H1 (cell line): Measurements from ENCODE around the gene KRT72. TPM values are rescaled to one million over a fixed set of nuclear protein-coding genes. Genes with fewer than 3 reads are reported as not detected.

Experiments used
- CTCF ChIA-PET: fragments of 300-600 bp; sonication (Branson Sonifier 250); formaldehyde crosslinking; loops from one replicate; lab custom pipeline; 2021; ENCODE audit not compliant: partially characterized antibody; lab: Charles Lee
- POLR2A ChIA-PET: fragments of 300-600 bp; sonication (Branson Sonifier 250); formaldehyde crosslinking; loops from one replicate; lab custom pipeline; 2021; ENCODE audit warnings: inconsistent platforms; ENCODE audit not compliant: partially characterized antibody; lab: Charles Lee
- DNase-seq, 2 experiments: peaks; one replicate each; pipeline versions ENCODE4 v3.0.0 to v3.0.0-alpha.2; 2010 to 2022; ENCODE audit warnings: low spot score in 2 of 2, low read depth in 1 of 2, mixed read lengths in 1 of 2
- FAIRE-seq: peaks from 2 replicates; lab custom pipeline; 2011; peaks lifted over from hg19 to GRCh38; lab: Jason Lieb, UNC
- H2AFZ ChIP-seq: 2 replicates; pipeline ENCODE4 v1.8.1; 2012; ENCODE audit warnings: low read length, inconsistent platforms
- H2AK5ac ChIP-seq: 2 replicates; pipeline ENCODE4 v1.6.1; 2013; ENCODE audit warnings: low read depth, low read length
- H2BK120ac ChIP-seq: replicated peaks from 2 replicates; pipeline ENCODE3; 2013; ENCODE audit warnings: low read depth, low read length, inconsistent platforms
- H2BK12ac ChIP-seq: 2 replicates; pipeline ENCODE4 v1.6.1; 2013; ENCODE audit warnings: low read depth, low read length
- H2BK15ac ChIP-seq: 2 replicates; pipeline ENCODE4 v1.6.1; 2013; ENCODE audit warnings: low read length
- H2BK20ac ChIP-seq: 2 replicates; pipeline ENCODE4 v1.6.1; 2013; ENCODE audit warnings: low read length
- H2BK5ac ChIP-seq: 2 replicates; pipeline ENCODE4 v1.6.1; 2013; ENCODE audit warnings: low read depth, low read length
- H3K14ac ChIP-seq: 2 replicates; pipeline ENCODE4 v1.6.1; 2013; ENCODE audit warnings: inconsistent platforms; ENCODE audit not compliant: insufficient read length
- H3K18ac ChIP-seq: 2 replicates; pipeline ENCODE4 v1.6.1; 2013; ENCODE audit warnings: low read length; ENCODE audit errors: extremely low read depth
- H3K23ac ChIP-seq: 2 replicates; pipeline ENCODE4 v1.6.1; 2013; ENCODE audit warnings: inconsistent platforms; ENCODE audit not compliant: insufficient read length
- H3K23me2 ChIP-seq: 2 replicates; pipeline ENCODE4 v1.6.1; 2013; ENCODE audit warnings: low read depth, low read length
- H3K27ac ChIP-seq: 2 replicates; pipeline ENCODE4 v1.6.1; 2011; ENCODE audit warnings: low read depth, low read length, inconsistent platforms
- H3K27me3 ChIP-seq, 4 experiments: replicated peaks in 1 of 4; 1 replicate in 1 of 4; 2 replicates in 3 of 4; pipeline versions ENCODE4 v1.6.1 to v1.8.1; 2011 to 2013; ENCODE audit warnings: low read length in 3 of 4, mild to moderate bottlenecking in 3 of 4, inconsistent platforms in 2 of 4, mixed read lengths in 2 of 4, moderate library complexity in 1 of 4; ENCODE audit not compliant: control insufficient read depth in 3 of 4, insufficient read depth in 3 of 4; ENCODE audit errors: extremely low read depth in 1 of 4
- H3K36me3 ChIP-seq, 4 experiments: 2 replicates each; pipeline versions ENCODE4 v1.6.1 to v1.8.1; 2011 to 2013; ENCODE audit warnings: mild to moderate bottlenecking in 4 of 4, low read length in 3 of 4, moderate library complexity in 2 of 4, control low read depth in 1 of 4, inconsistent platforms in 1 of 4; ENCODE audit not compliant: insufficient read depth in 4 of 4, control insufficient read depth in 2 of 4
- H3K4ac ChIP-seq: replicated peaks from 2 replicates; pipeline ENCODE3; 2013; ENCODE audit warnings: low read length, low read depth, mixed read lengths, inconsistent platforms; ENCODE audit not compliant: insufficient read length
- H3K4me1 ChIP-seq, 4 experiments: replicated peaks in 1 of 4; 1 replicate in 1 of 4; 2 replicates in 3 of 4; pipeline versions ENCODE4 v1.6.1 to v1.8.1; 2011 to 2013; ENCODE audit warnings: low read length in 3 of 4, inconsistent platforms in 2 of 4, mixed read lengths in 1 of 4; ENCODE audit not compliant: insufficient read depth in 4 of 4, control insufficient read depth in 3 of 4
- H3K4me2 ChIP-seq, 2 experiments: 2 replicates each; pipeline versions ENCODE4 v1.6.1 to v1.8.1; 2011 to 2013; ENCODE audit warnings: low read depth in 2 of 2, low read length in 2 of 2, control low read depth in 1 of 2, inconsistent platforms in 1 of 2, mild to moderate bottlenecking in 1 of 2; ENCODE audit not compliant: insufficient read depth in 1 of 2
- H3K4me3 ChIP-seq, 4 experiments: fragments of 200-600, 300-600 bp in 1 of 4; sonication (generic), shearing (Covaris generic), sonication (Bioruptor Twin) in 1 of 4; 2 replicates each; pipeline versions ENCODE4 v1.5.1 to v1.8.1; 2011 to 2016; ENCODE audit warnings: low read length in 4 of 4, low read depth in 3 of 4, control low read depth in 2 of 4, inconsistent platforms in 2 of 4, mild to moderate bottlenecking in 2 of 4, mixed read lengths in 1 of 4, moderate library complexity in 1 of 4; ENCODE audit not compliant: insufficient read depth in 2 of 4; ENCODE audit errors: extremely low read depth in 1 of 4
- H3K56ac ChIP-seq: replicated peaks from 2 replicates; pipeline ENCODE3; 2013; ENCODE audit warnings: low read depth, mild to moderate bottlenecking, mixed read lengths, low read length, inconsistent platforms; ENCODE audit not compliant: insufficient read length
- H3K79me1 ChIP-seq: 2 replicates; pipeline ENCODE4 v1.6.1; 2013; ENCODE audit warnings: low read depth, low read length, control low read depth
- H3K79me2 ChIP-seq, 2 experiments: 2 replicates each; pipeline versions ENCODE4 v1.6.1 to v1.8.1; 2012 to 2013; ENCODE audit warnings: low read length in 2 of 2, mild to moderate bottlenecking in 2 of 2, inconsistent platforms in 1 of 2; ENCODE audit not compliant: insufficient read depth in 2 of 2, control insufficient read depth in 1 of 2
- H3K9ac ChIP-seq, 4 experiments: replicated peaks in 1 of 4; 1 replicate in 1 of 4; 2 replicates in 3 of 4; pipeline versions ENCODE4 v1.6.1 to v1.8.1; 2011 to 2013; ENCODE audit warnings: low read depth in 3 of 4, low read length in 3 of 4, control low read depth in 2 of 4, mild to moderate bottlenecking in 2 of 4, moderate library complexity in 2 of 4, inconsistent platforms in 1 of 4; ENCODE audit errors: extremely low read depth in 1 of 4
- H3K9me3 ChIP-seq, 2 experiments: 2 replicates each; pipeline versions ENCODE4 v1.6.1 to v1.8.1; 2012 to 2013; ENCODE audit warnings: mild to moderate bottlenecking in 2 of 2, moderate library complexity in 2 of 2, control low read depth in 1 of 2, inconsistent platforms in 1 of 2, low read depth in 1 of 2, low read length in 1 of 2, mixed read lengths in 1 of 2; ENCODE audit not compliant: insufficient read depth in 2 of 2
- H4K20me1 ChIP-seq, 2 experiments: replicated peaks in 1 of 2; 2 replicates each; pipeline versions ENCODE3 to v1.8.1; 2011 to 2013; ENCODE audit warnings: inconsistent platforms in 2 of 2, low read length in 2 of 2, mild to moderate bottlenecking in 1 of 2; ENCODE audit not compliant: insufficient read depth in 2 of 2, control insufficient read depth in 1 of 2
- H4K5ac ChIP-seq: 2 replicates; pipeline ENCODE4 v1.6.1; 2013; ENCODE audit warnings: low read length, low read depth, mixed read lengths, inconsistent platforms; ENCODE audit not compliant: insufficient read length
- H4K8ac ChIP-seq: 2 replicates; pipeline ENCODE4 v1.8.0; 2013; ENCODE audit warnings: mild to moderate bottlenecking, moderate library complexity, low read length, inconsistent platforms; ENCODE audit not compliant: insufficient read depth; ENCODE audit errors: extremely low read depth
- H4K91ac ChIP-seq: replicated peaks from 2 replicates; pipeline ENCODE3; 2013; ENCODE audit warnings: low read length, mixed read lengths, inconsistent platforms; ENCODE audit not compliant: insufficient read length
- FOSL1 ChIP-seq: IDR thresholded peaks from 2 replicates; pipeline ENCODE4 v1.6.1; 2011; ENCODE audit warnings: mild to moderate bottlenecking, low read depth, low read length, moderate library complexity; ENCODE audit not compliant: insufficient read depth
- POLR2AphosphoS5 ChIP-seq: IDR thresholded peaks from 2 replicates; pipeline ENCODE4 v1.6.1; 2011; ENCODE audit warnings: low read depth, low read length
- WGBS, 2 experiments: shearing (Covaris generic) in 1 of 2; methylation state at CpG; one replicate each; pipeline versions ENCODE4 v1.1.6 to v1.1.7; 2013 to 2015; ENCODE audit warnings: low lambda C conversion rate in 2 of 2, mixed read lengths in 2 of 2, inconsistent platforms in 1 of 2, low coverage in 1 of 2, missing lambda C conversion rate in 1 of 2; ENCODE audit not compliant: insufficient replicate concordance in 2 of 2, insufficient coverage in 1 of 2, insufficient read length in 1 of 2; ENCODE audit errors: extremely low coverage in 1 of 2, missing lambda C conversion rate in 1 of 2; 5-methylcytosine and 5-hydroxymethylcytosine counted together
- polyA plus RNA-seq, 7 experiments: library from polyadenylated mRNA; depleted of rRNA in 3 of 7; stranded (reverse) in 5 of 7; unstranded in 2 of 7; fragments of >200 nt in 5 of 7; fragments of 200-250 nt in 2 of 7; gene quantifications; 1 replicate in 5 of 7; 2 replicates in 1 of 7; 4 replicates in 1 of 7; pipeline versions ENCODE4 v1.2.1 to v1.2.3, GENCODE V29; 2011 to 2013; ENCODE audit warnings: missing spikeins in 2 of 7, mixed read lengths in 2 of 7
- total RNA-seq: library from RNA; stranded (reverse); fragmentation: NEBNext Ultra II Directional; extraction: Animal tissue kit (Norgen Biotek cat#: 25700); gene quantifications from 2 replicates; pipeline ENCODE4 v1.2.1, GENCODE V29; 2021

The KRT72 gene
- total and polyA plus RNA-seq, 2 of the 8 experiments (the other 6 are each of a cell fraction or from before 2014, with no cell fraction given) = not detected

- Histone ChIP-seq H3K23me2 (no peaks in the 10 kb centered on the region), H3K27ac (no peak overlapping the region), H2AK5ac (no peak overlapping the region), H2AFZ (no peak overlapping the region), H3K23ac (no peak overlapping the region), H4K5ac (no peak overlapping the region), H3K27me3 (no peaks in the 10 kb centered on the region; a peak in 2 of 7 replicates), H4K8ac (no peak overlapping the region), H4K91ac (no peak overlapping the region), H3K56ac (no peak overlapping the region), H2BK5ac (no peak overlapping the region), H3K79me2 (no peaks in the 10 kb centered on the region), H3K4me1 (no peaks in the 10 kb centered on the region), H2BK12ac (no peak overlapping the region), H2BK15ac (no peak overlapping the region), H3K4ac (no peak overlapping the region), H3K9ac (no peak overlapping the region), H3K36me3 (no peaks in the 10 kb centered on the region), H3K18ac (no peak overlapping the region), H3K4me3 (no peak overlapping the region), H3K14ac (no peak overlapping the region), H3K9me3 (no peaks in the 10 kb centered on the region), H4K20me1 (no peaks in the 10 kb centered on the region), H2BK120ac (no peak overlapping the region), H2BK20ac (no peak overlapping the region), H3K4me2 (no peak overlapping the region), H3K79me1 (no peaks in the 10 kb centered on the region; the same call in 1 of the 2 replicates)
- ChIA-PET CTCF (interaction anchor here (1.1 kb wide), 1 partner anchor 247 kb away, joined by 3 read pairs; no protein-coding TSS in a partner anchor), POLR2A (no interaction called here)
- 62% methylated on average over 4 of the region's 4 CpGs; no CpG with 5 or more reads in 1 of the 2 experiments for WGBS, 2 experiments
- FAIRE-seq (no peak), DNase-seq (peak in 1 of 2 experiments; percentile 7)
- TF ChIP-seq POLR2AphosphoS5 = no peak
- TF ChIP-seq FOSL1 = no peak
Observed at GRCh38 chr12:52631264-52631663, 30.0 kb upstream of the KRT72 start.
